SJSA1 (cell line): Measurements from ENCODE around the gene FILIP1L. TPM values are rescaled to one million over a fixed set of nuclear protein-coding genes. Genes with fewer than 3 reads are reported as not detected.
"Not testable (repeated sequence)": the region's sequence is repeated elsewhere in the genome, so short reads cannot be mapped to it uniquely, and the experiment has no call there.

Experiments
- DNase-seq, 2 experiments: peaks; one replicate each; pipeline ENCODE4 v3.0.0-alpha.2; 2015 to 2020; ENCODE audit warnings: low spot score in 2 of 2, low read depth in 1 of 2
- H3K27ac ChIP-seq: fragments of 250-450 bp; sonication (Bioruptor Pico); 2 replicates; pipeline ENCODE4 v1.5.1; 2020; ENCODE audit warnings: mild to moderate bottlenecking, moderate library complexity
- H3K27me3 ChIP-seq: fragments of 250-450 bp; sonication (Bioruptor Pico); replicated peaks from 2 replicates; pipeline ENCODE4 v1.5.1; 2020; ENCODE audit warnings: mild to moderate bottlenecking, moderate library complexity
- H3K36me3 ChIP-seq: fragments of 250-450 bp; sonication (Bioruptor Pico); 2 replicates; pipeline ENCODE4 v1.5.1; 2020; ENCODE audit warnings: mild to moderate bottlenecking
- H3K4me1 ChIP-seq: fragments of 250-450 bp; sonication (Bioruptor Pico); replicated peaks from 2 replicates; pipeline ENCODE4 v1.6.1; 2021; ENCODE audit warnings: mild to moderate bottlenecking
- H3K4me3 ChIP-seq: fragments of 250-450 bp; sonication (Bioruptor Pico); 2 replicates; pipeline ENCODE4 v1.5.1; 2020; ENCODE audit warnings: mild to moderate bottlenecking
- H3K9me3 ChIP-seq: fragments of 250-450 bp; sonication (Bioruptor Pico); replicated peaks from 2 replicates; pipeline ENCODE4 v1.5.1; 2020; ENCODE audit warnings: mild to moderate bottlenecking
- total RNA-seq: library from RNA; depleted of rRNA; stranded (reverse); fragments of >200 nt; shearing (Covaris generic); gene quantifications from 2 replicates; pipeline ENCODE4 v1.2.3, GENCODE V29; 2014

The FILIP1L gene
- total RNA-seq, 1 experiment from 2014 or later = 27.0 TPM

- peak in 1 of 2 experiments; percentile 54 for DNase-seq
- peak overlapping the region; percentile 26; the same call in 1 of the 2 replicates for H3K27ac ChIP-seq
- H3K9me3 ChIP-seq = no peaks in the 10 kb centered on the region
- no peaks in the 10 kb centered on the region for H3K27me3 ChIP-seq
- H3K36me3 ChIP-seq = peaks cover 11% of the 10 kb centered on the region
- H3K4me1 ChIP-seq = peaks cover 19% of the 10 kb centered on the region
- no peak overlapping the region for H3K4me3 ChIP-seq
These were observed 271.3 kb downstream of the FILIP1L start for GRCh38 chr3:99842826-99843589.

- not testable (repeated sequence) for H3K27ac ChIP-seq, H3K27me3 ChIP-seq, DNase-seq, H3K9me3 ChIP-seq, H3K4me3 ChIP-seq, H3K36me3 ChIP-seq
- H3K4me1 ChIP-seq = peaks cover 24% of the 10 kb centered on the region
These were observed 272.4 kb downstream of the FILIP1L start for GRCh38 chr3:99841949-99842348.

- Histone ChIP-seq H3K27ac (no peak overlapping the region), H3K4me3 (no peak overlapping the region), H3K9me3 (no peaks in the 10 kb centered on the region), H3K4me1 (peaks cover 24% of the 10 kb centered on the region), H3K36me3 (peaks cover 3% of the 10 kb centered on the region; the same call in 1 of the 2 replicates), H3K27me3 (no peaks in the 10 kb centered on the region)
- DNase-seq = no peak
These were observed 274.7 kb downstream of the FILIP1L start for GRCh38 chr3:99839613-99840012.

GRCh38 chr3:99838755-99839154 lies 275.5 kb downstream of the FILIP1L start:
- peaks cover 3% of the 10 kb centered on the region; the same call in 1 of the 2 replicates for H3K36me3 ChIP-seq
- no peak overlapping the region for H3K27ac ChIP-seq
- peaks cover 16% of the 10 kb centered on the region for H3K4me1 ChIP-seq
- H3K27me3 ChIP-seq = no peaks in the 10 kb centered on the region
- no peaks in the 10 kb centered on the region for H3K9me3 ChIP-seq
- DNase-seq = no peak
- no peak overlapping the region for H3K4me3 ChIP-seq

GRCh38 chr3:99837715-99838114 lies 276.6 kb downstream of the FILIP1L start:
- H3K27me3 ChIP-seq = no peaks in the 10 kb centered on the region
- H3K9me3 ChIP-seq = no peaks in the 10 kb centered on the region
- H3K36me3 ChIP-seq = 0 out of 2 replicates have a peak, but pooled peaks cover 3% of the 10 kb centered on the region
- H3K4me3 ChIP-seq = no peak overlapping the region
- H3K27ac ChIP-seq = no peak overlapping the region
- no peak for DNase-seq
- 0 out of 2 replicates have a peak, but pooled peaks cover 6% of the 10 kb centered on the region for H3K4me1 ChIP-seq

GRCh38 chr3:99836681-99837080 lies 277.6 kb downstream of the FILIP1L start:
- no peaks in the 10 kb centered on the region for H3K9me3 ChIP-seq
- no peak overlapping the region for H3K27ac ChIP-seq
- H3K4me3 ChIP-seq = no peak overlapping the region
- H3K27me3 ChIP-seq = no peaks in the 10 kb centered on the region
- no peaks in the 10 kb centered on the region for H3K36me3 ChIP-seq
- DNase-seq = no peak
- 0 out of 2 replicates have a peak, but pooled peaks cover 6% of the 10 kb centered on the region for H3K4me1 ChIP-seq

GRCh38 chr3:99834211-99834957 lies 279.9 kb downstream of the FILIP1L start:
- DNase-seq = no peak
- Histone ChIP-seq H3K27ac (no peak overlapping the region), H3K9me3 (no peaks in the 10 kb centered on the region), H3K27me3 (no peaks in the 10 kb centered on the region), H3K4me3 (no peak overlapping the region), H3K4me1 (0 out of 2 replicates have a peak, but pooled peaks cover 6% of the 10 kb centered on the region), H3K36me3 (no peaks in the 10 kb centered on the region)

- no peaks in the 10 kb centered on the region for H3K36me3 ChIP-seq
- H3K27ac ChIP-seq = no peak overlapping the region
- H3K9me3 ChIP-seq = no peaks in the 10 kb centered on the region
- 0 out of 2 replicates have a peak, but pooled peaks cover 6% of the 10 kb centered on the region for H3K4me1 ChIP-seq
- no peak overlapping the region for H3K4me3 ChIP-seq
- no peaks in the 10 kb centered on the region for H3K27me3 ChIP-seq
- no peak for DNase-seq
These were observed 280.6 kb downstream of the FILIP1L start for GRCh38 chr3:99833617-99834205.

GRCh38 chr3:99829844-99830243 lies 284.5 kb downstream of the FILIP1L start:
- Histone ChIP-seq H3K27me3 (no peaks in the 10 kb centered on the region), H3K27ac (no peak overlapping the region), H3K9me3 (no peaks in the 10 kb centered on the region), H3K36me3 (no peaks in the 10 kb centered on the region), H3K4me3 (no peak overlapping the region), H3K4me1 (peaks cover 7% of the 10 kb centered on the region)
- no peak for DNase-seq

GRCh38 chr3:99825004-99825640 lies 289.2 kb downstream of the FILIP1L start:
- DNase-seq = peak in 1 of 2 experiments; percentile 26
- H3K9me3 ChIP-seq = no peaks in the 10 kb centered on the region
- H3K4me3 ChIP-seq = no peak overlapping the region
- peaks cover 9% of the 10 kb centered on the region for H3K4me1 ChIP-seq
- H3K27me3 ChIP-seq = no peaks in the 10 kb centered on the region
- no peak overlapping the region; the same call in 1 of the 2 replicates for H3K27ac ChIP-seq
- H3K36me3 ChIP-seq = no peaks in the 10 kb centered on the region; the same call in 1 of the 2 replicates

- peaks cover 2% of the 10 kb centered on the region; the same call in 1 of the 2 replicates for H3K36me3 ChIP-seq
- no peak for DNase-seq
- H3K27me3 ChIP-seq = no peaks in the 10 kb centered on the region
- H3K4me1 ChIP-seq = peaks cover 12% of the 10 kb centered on the region
- H3K27ac ChIP-seq = no peak overlapping the region
- H3K4me3 ChIP-seq = no peak overlapping the region
- H3K9me3 ChIP-seq = no peaks in the 10 kb centered on the region
These were observed 290.3 kb downstream of the FILIP1L start for GRCh38 chr3:99823723-99824711.

- DNase-seq = no peak
- Histone ChIP-seq H3K4me3 (no peak overlapping the region), H3K36me3 (peaks cover 3% of the 10 kb centered on the region; the same call in 1 of the 2 replicates)
These were observed 295.5 kb downstream of the FILIP1L start for GRCh38 chr3:99818818-99819217.

More at GRCh38 chr3:99818818-99819217, 295.5 kb downstream of the FILIP1L start:
- H3K27me3 ChIP-seq = no peaks in the 10 kb centered on the region
- H3K9me3 ChIP-seq = 0 out of 2 replicates have a peak, but pooled peaks cover 4% of the 10 kb centered on the region
- H3K4me1 ChIP-seq = peaks cover 14% of the 10 kb centered on the region
- H3K27ac ChIP-seq = no peak overlapping the region
